H1 (cell line): ENCODE measurements around the gene CHD1L. TPM values are rescaled to one million over a fixed set of nuclear protein-coding genes. Genes with fewer than 3 reads are reported as not detected.

Experiments used
- CEBPB ChIP-seq: IDR thresholded peaks from 2 replicates; pipeline ENCODE4 v1.6.1; 2012; ENCODE audit warnings: low read depth, low read length
- CREB1 ChIP-seq: IDR thresholded peaks from 2 replicates; pipeline ENCODE4 v1.6.1; 2012; ENCODE audit warnings: inconsistent platforms
- FOSL1 ChIP-seq: IDR thresholded peaks from 2 replicates; pipeline ENCODE4 v1.6.1; 2011; ENCODE audit warnings: mild to moderate bottlenecking, low read depth, low read length, moderate library complexity; ENCODE audit not compliant: insufficient read depth
- POLR2A ChIP-seq, 2 experiments: IDR thresholded peaks; 1 replicate in 1 of 2; 2 replicates in 1 of 2; pipeline ENCODE4 v1.6.1; 2011; ENCODE audit warnings: low read depth in 2 of 2, low read length in 2 of 2, mild to moderate bottlenecking in 2 of 2; ENCODE audit errors: control extremely low read depth in 1 of 2
- polyA plus RNA-seq, 7 experiments: library from polyadenylated mRNA; depleted of rRNA in 3 of 7; stranded (reverse) in 5 of 7; unstranded in 2 of 7; fragments of >200 nt in 5 of 7; fragments of 200-250 nt in 2 of 7; gene quantifications; 1 replicate in 5 of 7; 2 replicates in 1 of 7; 4 replicates in 1 of 7; pipeline versions ENCODE4 v1.2.1 to v1.2.3, GENCODE V29; 2011 to 2013; ENCODE audit warnings: missing spikeins in 2 of 7, mixed read lengths in 2 of 7
- total RNA-seq: library from RNA; stranded (reverse); fragmentation: NEBNext Ultra II Directional; extraction: Animal tissue kit (Norgen Biotek cat#: 25700); gene quantifications from 2 replicates; pipeline ENCODE4 v1.2.1, GENCODE V29; 2021
- TF ChIP-seq, protein P1 (sequence below): IDR thresholded peaks from 2 replicates; pipeline ENCODE4 v1.6.1; 2012; ENCODE audit warnings: inconsistent platforms

Gene CHD1L
- total and polyA plus RNA-seq, 2 of the 8 experiments (the other 6 are each of a cell fraction or from before 2014, with no cell fraction given): 20.2 to 51.2 TPM

DNA sequence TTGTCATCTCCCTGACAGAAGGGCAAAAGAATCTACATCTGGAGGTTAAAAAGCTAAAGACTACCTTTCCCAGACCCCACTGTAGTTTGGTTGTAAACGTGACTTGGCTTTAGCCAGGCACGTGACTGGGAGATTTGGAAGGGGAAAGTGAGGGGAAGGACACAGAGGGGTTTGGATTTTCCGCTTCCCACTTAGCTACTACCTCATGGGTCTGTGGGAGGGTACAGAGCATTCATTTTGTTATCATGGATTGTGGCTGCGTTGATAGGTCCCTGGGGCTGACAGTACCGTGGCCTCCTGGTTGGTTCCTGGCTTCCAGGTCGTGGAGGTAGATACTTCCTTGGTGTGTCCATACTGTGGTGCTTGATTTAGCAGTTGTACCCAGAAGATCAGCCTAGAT lies 2.6 kb downstream of the CHD1L start (continued):
- TF ChIP-seq, protein P1, sequence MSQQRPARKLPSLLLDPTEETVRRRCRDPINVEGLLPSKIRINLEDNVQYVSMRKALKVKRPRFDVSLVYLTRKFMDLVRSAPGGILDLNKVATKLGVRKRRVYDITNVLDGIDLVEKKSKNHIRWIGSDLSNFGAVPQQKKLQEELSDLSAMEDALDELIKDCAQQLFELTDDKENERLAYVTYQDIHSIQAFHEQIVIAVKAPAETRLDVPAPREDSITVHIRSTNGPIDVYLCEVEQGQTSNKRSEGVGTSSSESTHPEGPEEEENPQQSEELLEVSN: no peak
- TF ChIP-seq POLR2A (IDR thresholded peaks at IDR 0.05; ENCODE audit: control extremely low read depth in 1 of 2, low read depth in 2 of 2, low read length in 2 of 2) (no peak), FOSL1 (no peak), CEBPB (no peak), CREB1 (no peak)
